Activated CD4-positive, alpha-beta T cell treated with anti-CD3 and anti-CD28 coated beads for 48 hours (primary cell): ENCODE data around the gene FSTL3.
"Not testable (repeated sequence)": the region's sequence is repeated elsewhere in the genome, so short reads cannot be mapped to it uniquely, and the experiment has no call there.

ENCODE experiments used
- DNase-seq: peaks from one replicate; pipeline ENCODE4 v3.0.0-alpha.2; 2020

FSTL3 gene

DNA sequence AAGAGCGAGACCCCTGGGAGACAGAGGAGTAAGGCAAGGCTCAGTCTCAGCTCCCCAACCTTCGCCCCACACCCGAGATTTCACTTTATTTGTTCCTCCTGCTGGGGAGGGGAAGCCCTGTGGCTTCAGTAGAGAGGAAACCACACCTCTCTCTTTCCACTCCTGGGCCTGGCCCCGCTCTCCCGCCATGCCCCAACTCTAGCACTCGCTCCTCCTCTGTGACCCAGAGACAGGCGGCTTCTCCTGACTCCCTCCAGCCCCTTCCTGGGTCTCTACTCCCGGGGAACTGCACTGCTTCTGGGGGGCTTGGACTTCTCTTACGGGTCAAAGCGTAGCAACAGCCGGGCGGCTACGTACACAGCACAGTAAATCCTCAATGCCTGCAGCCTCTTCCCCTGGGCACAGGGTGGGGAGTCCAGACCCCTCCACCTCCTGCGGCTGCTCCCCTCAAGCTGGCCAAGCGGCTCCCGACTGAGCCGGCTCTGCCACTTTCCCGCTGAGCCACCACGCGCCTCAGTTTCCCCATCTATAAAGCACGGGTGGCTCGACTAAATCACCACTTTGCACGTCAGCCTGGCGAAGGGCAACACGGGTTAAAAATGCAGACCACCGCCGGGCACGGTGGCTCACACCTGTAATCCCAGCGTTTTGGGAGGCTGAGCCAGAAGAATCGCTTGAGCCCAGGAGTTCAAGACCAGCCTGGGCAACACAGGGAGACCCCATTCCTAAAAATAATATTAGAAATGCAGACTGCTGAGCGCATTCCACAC is 14.6 kb upstream of the FSTL3 start:
- peak; percentile 76 for DNase-seq

DNA sequence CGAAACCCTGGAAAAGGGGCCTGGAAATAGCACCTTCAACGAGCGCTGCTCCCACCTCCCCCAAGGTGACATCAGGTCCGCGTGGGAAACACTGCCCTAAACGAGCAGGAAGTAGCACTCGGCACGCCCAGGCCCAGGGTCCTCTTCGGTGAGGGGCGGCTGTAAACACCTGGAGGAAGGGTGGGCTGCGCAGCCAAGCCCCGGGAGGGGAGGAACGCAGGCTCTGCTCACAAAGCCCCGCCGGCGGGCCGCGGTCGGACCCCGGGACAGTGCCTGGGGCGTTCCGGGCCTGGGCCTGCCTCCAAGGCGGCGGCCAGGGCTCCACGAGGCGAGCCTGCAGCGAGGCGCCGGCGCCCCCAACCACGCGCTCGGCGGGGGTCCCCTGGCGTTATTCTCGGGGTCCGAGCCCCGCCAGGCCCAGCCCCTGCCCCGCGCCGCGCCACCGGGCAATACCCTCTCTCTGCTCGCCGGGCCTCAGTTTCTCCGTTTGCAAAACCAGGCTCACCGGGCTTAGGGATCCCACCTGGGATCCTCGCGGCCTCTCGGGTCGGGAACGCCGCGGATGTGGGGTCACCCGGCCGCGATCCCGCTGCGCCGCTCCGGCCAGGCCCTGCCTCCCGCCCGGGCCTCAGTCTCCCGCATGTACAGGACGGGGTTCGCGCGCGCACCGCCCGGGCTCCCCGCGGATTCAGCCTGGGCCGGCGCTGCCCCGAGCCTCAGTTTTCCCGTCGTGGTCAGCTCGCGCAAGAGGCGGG is 13.8 kb upstream of the FSTL3 start:
- peak; percentile 80 for DNase-seq

DNA sequence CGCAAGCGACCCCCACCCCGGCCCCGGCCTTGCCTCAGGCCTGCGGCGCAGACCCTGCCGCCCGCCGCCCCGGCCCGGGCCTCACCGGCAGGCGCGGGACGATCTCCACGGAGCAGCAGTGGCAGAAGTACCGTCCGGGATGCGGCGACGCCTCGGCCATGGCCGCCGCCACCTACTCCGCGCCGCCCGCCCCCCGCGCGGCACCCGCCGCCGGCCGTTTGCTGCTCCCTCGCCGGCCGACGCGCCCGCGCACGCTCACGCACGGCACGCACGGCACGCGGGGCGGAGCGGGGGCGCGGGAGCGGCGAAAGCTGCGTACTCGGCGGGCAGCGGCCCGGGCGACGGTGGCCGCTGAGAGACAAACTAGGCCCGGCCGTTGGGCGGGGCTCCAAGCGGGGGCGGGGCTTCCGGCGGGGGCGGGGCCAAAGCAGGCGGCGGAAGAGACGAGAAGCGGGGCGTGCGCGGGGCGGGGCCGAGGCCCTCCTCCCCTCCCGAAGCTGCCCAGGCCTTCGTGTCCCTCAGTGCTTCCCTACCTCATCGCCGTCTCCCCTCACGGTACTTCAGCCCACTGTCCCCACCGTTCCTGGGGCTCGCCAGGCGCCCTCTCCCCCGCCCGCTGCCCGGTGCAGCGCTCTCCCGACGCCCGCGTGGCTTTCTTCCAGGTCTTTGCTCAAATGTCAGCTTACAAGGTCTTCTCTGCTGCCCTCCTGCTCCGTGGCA is 13.1 kb upstream of the FSTL3 start, which contains the start of gene RNF126:
Gene RNF126 (minus strand): TSS at position 253 of the 720 bp plus-strand sequence. CDS start 93 bp downstream, at position 160.
- peak; percentile 93 for DNase-seq

DNA sequence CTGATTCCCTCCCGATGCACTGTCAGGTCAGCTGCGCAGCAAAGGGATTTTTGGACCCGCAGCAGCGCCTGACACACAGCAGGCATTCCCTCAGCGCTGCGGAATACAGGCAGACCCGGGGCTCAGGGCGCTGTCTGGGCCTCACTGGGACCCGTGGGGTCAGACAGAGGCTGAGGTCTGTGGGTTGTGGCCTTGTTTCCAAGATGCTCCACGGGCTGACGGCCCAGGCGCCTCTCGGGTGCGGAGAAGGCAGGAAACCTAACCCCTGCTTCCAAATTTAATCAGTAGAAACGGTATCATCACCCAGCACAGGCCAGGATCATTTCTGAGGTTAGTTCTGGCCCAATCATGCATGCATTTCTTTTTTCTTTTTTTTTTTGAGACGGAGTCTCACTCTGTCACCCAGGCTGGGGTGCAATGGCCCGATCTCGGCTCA is 12.5 kb upstream of the FSTL3 start:
- DNase-seq, result peak; percentile 22

DNA sequence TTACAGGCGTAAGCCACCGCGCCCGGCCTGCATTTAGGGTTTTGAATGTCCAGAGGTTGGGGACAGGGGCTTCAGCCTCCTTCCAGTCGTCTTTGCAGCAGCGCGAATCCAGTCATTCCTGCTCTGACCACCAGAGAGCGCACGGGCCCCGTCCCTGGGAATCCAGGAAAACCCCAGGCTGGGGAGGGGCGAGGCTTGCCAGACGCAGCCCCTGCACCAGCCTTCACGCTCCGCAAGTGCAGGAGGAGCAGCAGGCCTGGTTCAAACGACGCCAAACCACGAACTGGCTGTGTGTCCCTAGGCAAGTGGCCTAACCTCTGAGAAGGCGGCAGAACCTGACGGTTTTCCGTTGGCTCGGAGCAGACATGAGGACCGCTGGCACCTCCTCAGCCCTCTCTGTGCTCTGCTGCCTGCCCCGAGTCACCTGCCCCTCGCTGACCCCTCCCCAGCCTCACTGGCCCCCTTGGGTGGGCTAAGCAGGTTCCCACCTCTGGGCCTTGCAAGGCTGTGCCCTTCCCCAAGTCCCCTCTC is 11.2 kb upstream of the FSTL3 start:
- DNase-seq, result peak; percentile 90

DNA sequence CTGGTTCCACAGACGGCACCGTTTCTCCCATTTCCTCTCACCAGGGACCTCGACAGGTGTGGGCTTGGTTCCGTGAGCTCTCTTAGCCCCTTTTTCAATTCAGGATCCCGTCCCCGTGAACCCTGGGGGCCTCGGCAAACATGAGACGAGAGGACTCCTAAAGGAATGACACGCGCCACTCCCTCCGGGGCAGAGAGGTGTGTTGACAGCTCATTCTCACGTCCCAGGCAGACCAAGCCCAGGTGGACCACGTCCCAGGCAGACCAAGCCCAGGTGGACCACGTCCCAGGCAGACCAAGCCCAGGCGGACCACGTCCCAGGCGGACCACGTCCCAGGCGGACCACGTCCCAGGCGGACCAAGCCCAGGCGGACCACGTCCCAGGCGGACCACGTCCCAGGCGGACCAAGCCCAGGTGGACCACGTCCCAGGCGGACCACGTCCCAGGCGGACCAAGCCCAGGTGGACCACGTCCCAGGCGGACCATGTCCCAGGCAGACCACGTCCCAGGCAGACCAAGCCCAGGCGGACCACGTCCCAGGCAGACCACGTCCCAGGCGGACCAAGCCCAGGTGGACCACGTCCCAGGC is 9.1 kb upstream of the FSTL3 start:
- not testable (repeated sequence) for DNase-seq

DNA sequence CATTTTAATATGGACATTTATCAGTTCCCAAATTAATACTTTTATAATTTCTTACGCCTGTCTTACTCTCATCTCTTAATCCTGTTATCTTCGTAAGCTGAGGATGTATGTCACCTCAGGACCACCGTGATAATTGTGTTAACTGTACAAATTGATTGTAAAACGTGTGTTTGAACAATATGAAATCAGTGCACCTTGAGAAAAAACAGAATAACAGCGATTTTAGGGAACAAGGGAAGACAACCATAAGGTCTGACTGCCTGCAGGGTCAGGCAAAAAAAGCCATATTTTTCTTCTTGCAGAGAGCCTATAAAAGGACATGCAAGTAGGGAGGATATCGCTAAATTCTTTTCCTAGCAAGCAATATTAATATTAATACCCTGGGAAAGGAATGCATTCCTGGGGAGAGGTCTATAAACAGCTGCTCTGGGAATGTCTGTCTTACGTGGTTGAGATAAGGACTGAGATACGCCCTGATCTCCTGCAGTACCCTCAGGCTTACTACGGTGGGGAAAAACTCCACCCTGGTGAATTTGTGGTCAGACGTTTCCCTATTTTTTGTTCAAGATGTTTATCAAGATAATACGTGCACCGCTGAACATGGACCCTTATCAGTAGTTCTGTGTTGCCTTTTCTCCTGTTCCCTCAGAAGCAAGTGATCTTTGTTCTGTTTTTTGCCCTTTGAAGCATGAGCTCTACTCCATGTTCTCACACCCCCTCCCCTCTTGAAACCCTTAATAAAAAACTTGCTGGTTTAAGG is 7.3 kb upstream of the FSTL3 start:
- DNase-seq, result not testable (repeated sequence)

DNA sequence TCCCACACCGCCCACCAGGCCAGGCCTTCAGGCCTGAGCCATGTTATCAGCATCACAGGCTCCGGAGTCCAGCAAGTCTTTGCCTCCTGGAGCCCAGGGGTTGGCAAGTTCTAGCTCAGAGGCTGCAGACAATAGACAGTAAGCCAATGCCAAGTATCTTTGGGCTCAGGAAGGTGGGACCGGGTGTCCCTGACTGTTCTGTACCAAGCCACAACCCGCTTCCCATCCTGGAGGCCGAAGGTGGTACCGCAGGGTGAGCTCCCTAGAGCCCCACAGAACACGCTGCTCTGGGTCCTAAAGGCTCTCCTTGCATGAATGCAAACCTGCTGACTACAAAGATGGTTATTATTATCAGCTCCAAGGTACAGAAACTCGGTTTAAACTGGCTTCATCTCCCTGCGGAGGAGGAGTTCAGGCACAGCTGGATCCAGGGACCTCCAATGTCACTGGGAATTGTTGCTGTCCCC is 5.5 kb upstream of the FSTL3 start:
- peak; percentile 49 for DNase-seq

DNA sequence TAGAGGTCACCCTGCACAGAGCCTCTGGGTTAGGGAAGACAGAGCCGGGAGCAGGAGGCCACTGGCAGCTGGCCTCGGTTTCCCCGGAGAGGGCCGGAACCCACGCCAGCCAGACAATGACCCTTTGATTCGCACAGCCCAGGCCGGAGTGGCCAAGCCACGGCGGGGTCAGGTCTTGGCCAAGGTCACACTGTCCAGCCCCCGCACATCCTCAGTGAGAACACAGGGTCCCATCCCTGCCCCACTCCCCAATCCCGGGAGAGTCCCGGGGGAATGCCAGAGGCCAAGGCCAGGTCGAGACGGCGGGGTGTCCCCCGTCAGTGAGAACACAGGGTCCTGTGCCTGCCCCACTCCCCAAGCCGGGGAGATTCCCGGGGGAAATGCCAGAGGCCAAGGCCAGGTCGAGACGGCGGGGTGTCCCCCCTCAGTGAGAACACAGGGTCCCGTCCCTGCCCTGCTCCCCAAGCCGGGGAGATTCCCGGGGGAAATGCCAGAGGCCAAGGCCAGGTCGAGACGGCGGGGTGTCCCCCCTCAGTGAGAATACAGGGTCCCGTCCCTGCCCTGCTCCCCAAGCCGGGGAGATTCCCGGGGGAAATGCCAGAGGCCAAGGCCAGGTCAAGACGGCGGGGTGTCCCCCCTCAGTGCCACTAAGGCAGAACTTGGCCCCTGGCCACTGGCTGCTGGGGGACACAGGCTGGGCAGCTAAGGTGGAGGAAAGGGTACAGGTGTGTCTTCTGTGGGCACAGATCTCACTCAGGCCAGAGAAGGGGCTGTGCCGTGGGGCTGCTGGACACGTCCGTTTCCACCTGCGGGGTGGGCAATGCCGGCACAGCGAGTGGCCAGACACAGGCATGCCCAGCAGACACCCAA is 1.7 kb upstream of the FSTL3 start:
- DNase-seq, result no peak

DNA sequence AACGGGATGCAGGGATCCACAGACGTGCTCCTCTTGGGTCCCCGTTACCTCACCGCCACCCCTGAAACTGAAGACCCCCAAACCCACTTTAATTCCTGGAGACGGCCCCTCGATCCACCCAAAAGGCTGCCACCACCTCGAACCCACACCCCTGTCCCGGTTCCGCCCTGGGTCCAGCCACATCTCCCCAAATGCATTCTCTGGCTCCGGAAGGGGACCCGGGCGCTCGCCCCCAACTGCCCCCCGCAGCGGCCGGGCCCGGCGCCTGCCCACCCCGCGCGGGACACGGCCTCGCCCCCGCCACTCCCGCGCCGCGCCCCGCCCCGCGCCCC is 219 bp upstream of the FSTL3 start:
- no peak for DNase-seq

DNA sequence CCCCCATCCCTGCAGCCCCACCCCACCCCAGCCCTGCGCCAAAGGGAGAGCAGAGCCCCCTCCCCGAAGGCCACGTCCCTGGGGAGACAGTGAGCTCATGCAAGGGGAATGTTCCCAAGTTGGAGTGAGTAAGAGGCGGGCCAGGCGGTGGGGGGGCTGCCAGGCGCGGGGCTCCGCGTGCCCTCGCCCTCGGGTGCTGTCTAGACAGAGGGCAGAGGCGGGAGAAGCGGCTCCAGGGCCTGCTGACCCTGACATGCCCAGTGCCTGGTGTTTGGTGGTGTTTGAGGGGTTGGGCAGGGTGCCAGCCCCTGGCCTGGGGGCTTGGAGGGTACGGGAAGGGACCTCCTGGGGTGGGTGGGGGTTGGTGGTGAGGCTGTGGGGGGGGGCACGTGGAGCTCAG is 1.0 kb downstream of the FSTL3 start:
- DNase-seq, result no peak

DNA sequence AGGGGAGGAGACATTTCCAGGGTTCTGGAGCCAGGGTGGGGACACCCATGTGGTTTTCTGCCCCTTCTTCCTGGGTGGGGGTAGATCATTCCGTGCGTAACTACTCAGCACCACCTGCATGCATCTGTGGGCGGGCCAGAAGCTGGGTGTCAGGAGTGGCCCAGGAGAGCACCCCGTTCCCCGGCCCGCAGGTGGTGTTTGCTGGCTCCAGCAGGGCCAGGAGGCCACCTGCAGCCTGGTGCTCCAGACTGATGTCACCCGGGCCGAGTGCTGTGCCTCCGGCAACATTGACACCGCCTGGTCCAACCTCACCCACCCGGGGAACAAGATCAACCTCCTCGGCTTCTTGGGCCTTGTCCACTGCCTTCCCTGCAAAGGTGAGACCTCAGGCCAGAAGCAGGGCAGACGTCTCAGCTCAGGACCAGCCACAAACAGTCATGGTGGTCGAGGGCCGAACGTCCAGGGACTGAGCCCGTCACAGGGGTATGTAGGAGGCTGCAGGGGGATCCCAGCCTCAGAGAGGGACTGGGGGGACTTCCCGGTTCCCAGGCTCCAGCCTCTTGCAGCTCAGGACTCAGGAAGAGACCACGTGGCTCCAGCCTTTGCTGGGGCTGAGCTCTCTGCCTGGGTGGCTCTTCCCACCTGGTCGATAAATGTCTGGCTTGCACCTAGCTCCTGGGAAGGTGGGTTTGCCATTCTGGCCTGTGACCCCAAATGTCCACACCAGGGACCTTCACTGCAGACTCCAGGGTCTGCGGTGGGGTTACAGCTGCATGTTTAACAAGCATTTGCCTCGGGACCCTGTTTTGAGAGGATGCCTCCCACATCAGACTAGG is 1.6 kb downstream of the FSTL3 start:
- no peak for DNase-seq

DNA sequence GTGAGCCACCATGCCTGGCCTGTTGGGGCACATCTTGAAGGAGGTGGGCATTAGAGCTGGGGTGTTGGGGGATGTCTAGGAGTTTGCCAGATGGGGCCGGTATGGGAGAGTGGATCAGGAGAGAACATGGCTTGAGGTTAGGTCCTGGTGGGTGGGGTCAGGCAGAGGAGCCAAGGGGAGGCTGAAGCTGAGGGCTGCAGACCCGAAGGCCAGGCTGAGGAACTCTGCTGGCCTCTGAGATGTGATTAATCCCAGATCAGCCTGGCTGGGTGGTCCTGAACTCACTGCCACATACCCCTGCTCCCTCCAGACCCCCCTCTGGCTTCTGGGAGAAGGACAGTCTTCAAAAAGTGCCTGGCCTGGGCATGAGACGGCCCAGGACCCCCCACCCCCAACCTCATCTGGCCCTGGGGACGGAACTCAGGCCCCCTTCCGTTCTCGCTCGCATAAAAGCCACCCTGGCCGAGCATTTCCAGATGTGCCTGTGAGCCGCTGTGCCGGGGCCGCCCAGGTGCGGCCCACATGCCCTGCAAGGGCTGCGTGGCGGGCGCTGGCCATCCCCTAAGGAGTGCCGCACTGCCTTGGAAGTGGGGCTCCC is 2.7 kb downstream of the FSTL3 start:
- no peak for DNase-seq

DNA sequence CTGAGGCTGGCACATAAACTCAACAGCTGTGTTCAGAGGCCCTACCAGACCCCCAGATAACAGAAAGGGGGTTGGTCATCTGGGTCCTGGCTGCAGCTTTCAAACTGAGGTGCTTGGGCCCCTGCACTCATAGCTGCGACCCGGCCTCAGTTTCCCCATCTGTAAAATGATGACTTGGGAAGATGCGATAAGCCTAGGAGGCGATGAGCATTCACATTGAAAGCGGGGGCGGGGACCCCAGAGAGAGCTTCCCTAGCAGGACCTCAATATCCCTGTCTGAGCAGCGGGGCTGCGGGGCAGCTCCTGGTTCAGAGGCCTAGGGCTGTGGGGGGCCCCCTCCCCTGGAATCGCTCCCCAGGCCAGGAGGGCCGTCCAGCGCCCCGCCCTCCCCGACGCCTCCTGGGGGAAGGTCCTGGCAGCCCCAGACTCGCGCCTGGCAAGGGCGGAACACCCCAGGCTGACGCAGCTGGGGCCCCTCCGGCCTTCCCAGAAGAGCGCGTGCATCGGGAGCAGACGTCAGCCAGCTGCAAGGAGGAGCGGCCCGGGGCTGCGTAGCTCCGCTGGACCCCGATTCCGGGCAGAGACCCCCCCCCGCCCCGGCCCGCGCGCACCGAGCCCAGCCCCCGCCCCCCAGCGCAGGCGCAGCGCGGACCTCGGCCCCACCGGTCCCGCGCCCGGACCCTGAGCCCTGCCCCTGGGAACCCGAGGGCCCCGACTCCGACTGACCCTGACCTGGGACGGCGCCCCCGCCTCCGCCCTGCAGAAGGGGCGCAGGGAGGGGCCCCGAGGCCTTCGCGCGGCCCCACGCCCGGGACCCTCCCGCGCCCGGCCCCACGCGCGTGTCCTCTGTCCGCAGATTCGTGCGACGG is 3.5 kb downstream of the FSTL3 start:
- DNase-seq, result peak; percentile 52

DNA sequence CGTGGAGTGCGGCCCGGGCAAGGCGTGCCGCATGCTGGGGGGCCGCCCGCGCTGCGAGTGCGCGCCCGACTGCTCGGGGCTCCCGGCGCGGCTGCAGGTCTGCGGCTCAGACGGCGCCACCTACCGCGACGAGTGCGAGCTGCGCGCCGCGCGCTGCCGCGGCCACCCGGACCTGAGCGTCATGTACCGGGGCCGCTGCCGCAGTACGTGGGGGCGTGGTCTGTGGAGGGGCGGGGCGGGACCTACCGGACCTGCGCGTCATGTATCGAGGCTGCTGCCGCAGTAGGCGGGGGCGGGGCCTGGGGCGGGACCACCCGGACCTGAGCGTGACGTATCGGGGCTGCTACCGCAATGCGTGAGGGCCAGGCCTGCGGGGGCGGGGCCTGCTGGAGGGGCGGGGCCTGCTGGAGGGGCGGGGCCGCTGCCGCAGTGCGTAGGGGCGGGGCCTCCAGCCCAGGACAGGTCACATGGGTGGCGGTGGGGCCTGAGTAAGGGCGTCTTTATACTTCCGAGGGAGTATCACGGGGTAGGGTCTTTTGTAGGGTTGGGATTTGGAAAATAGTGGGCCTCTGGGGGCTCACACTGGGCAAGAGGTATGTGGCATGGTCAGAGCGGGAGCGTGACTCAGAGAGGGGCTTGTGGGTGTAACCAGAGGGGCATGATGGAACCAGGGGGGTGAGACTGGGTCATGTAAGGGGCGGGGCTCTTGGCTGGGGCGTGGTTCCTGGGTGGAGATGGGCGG is 4.3 kb downstream of the FSTL3 start:
- DNase-seq, result peak; percentile 100

DNA sequence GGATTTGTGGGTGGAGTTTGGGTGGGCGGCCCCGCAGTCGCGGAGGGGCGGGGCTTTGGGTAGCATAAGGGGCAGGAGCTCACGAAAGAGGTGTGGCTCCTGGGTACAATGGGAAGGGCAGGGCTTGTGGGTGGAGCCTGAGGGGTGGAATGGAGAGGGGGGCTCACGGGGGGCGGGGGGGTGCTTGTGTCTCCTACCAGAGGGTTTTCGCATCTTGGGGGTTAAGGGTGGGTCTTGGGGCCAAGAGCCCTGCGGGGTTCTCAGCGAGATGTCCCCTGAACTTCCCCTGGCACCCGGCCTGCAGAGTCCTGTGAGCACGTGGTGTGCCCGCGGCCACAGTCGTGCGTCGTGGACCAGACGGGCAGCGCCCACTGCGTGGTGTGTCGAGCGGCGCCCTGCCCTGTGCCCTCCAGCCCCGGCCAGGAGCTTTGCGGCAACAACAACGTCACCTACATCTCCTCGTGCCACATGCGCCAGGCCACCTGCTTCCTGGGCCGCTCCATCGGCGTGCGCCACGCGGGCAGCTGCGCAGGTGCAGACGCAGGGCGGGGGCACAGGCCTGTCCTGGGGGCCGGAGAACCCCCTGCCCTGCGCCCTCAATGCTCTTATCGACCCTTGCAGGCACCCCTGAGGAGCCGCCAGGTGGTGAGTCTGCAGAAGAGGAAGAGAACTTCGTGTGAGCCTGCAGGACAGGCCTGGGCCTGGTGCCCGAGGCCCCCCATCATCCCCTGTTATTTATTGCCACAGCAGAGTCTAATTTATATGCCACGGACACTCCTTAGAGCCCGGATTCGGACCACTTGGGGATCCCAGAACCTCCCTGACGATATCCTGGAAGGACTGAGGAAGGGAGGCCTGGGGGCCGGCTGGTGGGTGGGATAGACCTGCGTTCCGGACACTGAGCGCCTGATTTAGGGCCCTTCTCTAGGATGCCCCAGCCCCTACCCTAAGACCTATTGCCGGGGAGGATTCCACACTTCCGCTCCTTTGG is 5.1 kb downstream of the FSTL3 start:
- DNase-seq, result peak; percentile 98
